Ovary (tissue), 10 donors: Measurements from ENCODE around the gene CDK11A. TPM values are rescaled to one million over a fixed set of nuclear protein-coding genes. Genes with fewer than 3 reads are reported as not detected.
"Not testable (repeated sequence)": the region's sequence is repeated elsewhere in the genome, so short reads cannot be mapped to it uniquely, and the experiment has no call there.

Source experiments
- DNase-seq, 5 donors: peaks; one replicate each; pipeline ENCODE4 v3.0.0-alpha.2; 2019 to 2020
- H3K27ac ChIP-seq, 2 donors: fragments of 200-600 bp; one replicate each; pipeline versions ENCODE4 v1.5.1 to v1.8.0; 2019 to 2022
- H3K27me3 ChIP-seq: fragments of 200-600 bp; one replicate; pipeline ENCODE4 v1.8.0; 2022
- H3K36me3 ChIP-seq: fragments of 200-600 bp; sonication (generic); one replicate; pipeline ENCODE4 v1.5.1; 2019
- H3K4me1 ChIP-seq: one replicate; pipeline ENCODE4 v1.8.1; 2013; ENCODE audit warnings: mild to moderate bottlenecking, moderate library complexity; ENCODE audit not compliant: insufficient read depth
- H3K4me3 ChIP-seq: fragments of 200-600 bp; sonication (generic); one replicate; pipeline ENCODE4 v1.5.1; 2017
- H3K9me3 ChIP-seq, 2 donors: fragments of 200-600 bp in 1 of 2; sonication (generic) in 1 of 2; one replicate each; pipeline versions ENCODE4 v1.5.1 to v1.8.1; 2013 to 2019; ENCODE audit warnings: mild to moderate bottlenecking in 1 of 2, moderate library complexity in 1 of 2
- EP300 ChIP-seq: sonication (generic); formaldehyde crosslinking; IDR thresholded peaks from one replicate; pipeline ENCODE4 v1.6.1; 2017; ENCODE audit warnings: antibody characterized with exemption
- POLR2A ChIP-seq: fragments of 450-650 bp; IDR thresholded peaks from one replicate; pipeline ENCODE4 v1.6.1; 2017; ENCODE audit warnings: antibody characterized with exemption, mild to moderate bottlenecking, moderate library complexity
- WGBS, 3 donors: extraction: QIAGEN DNeasy Blood & Tissue Kit in 1 of 3; methylation state at CpG; one replicate each; pipeline versions ENCODE4 v1.1.5 to v1.1.7; 2013 to 2017; 5-methylcytosine and 5-hydroxymethylcytosine counted together
- intact Hi-C, 4 donors: fragments of 100-400 bp; cut with DNase I; formaldehyde crosslinking; loops; one replicate each; pipeline versions ENCODE4 v1.11.0 to v1.15.1; 2022 to 2023
- long read RNA-seq, 3 donors: library from polyadenylated mRNA in 2 of 3; unstranded in 2 of 3; transcript quantifications; one replicate each; pipeline ENCODE4 v2.0.0 and lab custom pipeline, GENCODE V29; 2021 to 2026
- polyA plus RNA-seq, 2 donors: library from polyadenylated mRNA; stranded (reverse); fragments of 200-250 nt in 1 of 2; fragments of 350-450 nt in 1 of 2; fragmentation: Illumina TruSeq in 1 of 2; extraction: RNeasy Lipid Tissue Mini Kit (QIAGEN cat#74804) in 1 of 2; gene quantifications; one replicate each; pipeline ENCODE4 v1.2.3, GENCODE V29; 2013 to 2014
- total RNA-seq, 7 donors: library from RNA; depleted of rRNA in 2 of 7; stranded (reverse); fragments of >200 nt in 2 of 7; fragmentation: NEBNext Ultra II Directional in 3 of 7; extraction: Animal tissue kit (Norgen Biotek cat#: 25700) in 3 of 7; gene quantifications; one replicate each; pipeline versions ENCODE4 v1.1.0 to v1.2.4, GENCODE V29; 2016 to 2023
- TF ChIP-seq, protein P1 (sequence below), 3 donors: fragments of 450-650 bp in 2 of 3; fragments of 200-600 bp in 1 of 3; IDR thresholded peaks; one replicate each; pipeline versions ENCODE4 v1.5.1 to v1.8.0; 2016 to 2022; ENCODE audit warnings: antibody characterized with exemption in 3 of 3, mild to moderate bottlenecking in 1 of 3
- donor health status: DM: no; HTN: no; CAD: no; lungs with moderate emphysema.
- donor health status: DM: no; HTN: no; CAD: no.
- donor health status: Bipolar disorder and iron deficiency.
- donor health status: DM: yes; HTN: yes; CAD: no.
- donor health status: DM: no; HTN: no; CAD: no.
- donor health status: DM: yes; HTN: yes; CAD: no.

CDK11A gene
- total RNA-seq = 10 to 100 TPM; 20.9 to 51.3 (median 31.1) TPM
- 10 to 100 TPM; 16.7 to 21.6 TPM for polyA plus RNA-seq
- long read RNA-seq, donor 1, partial matches to known transcripts = 14 of 28 reads
- long read RNA-seq, donor 1, other reads (novel, unspliced or antisense) = 14 of 28 reads
- long read RNA-seq, donor 2, partial matches to known transcripts = 26 of 28 reads
- long read RNA-seq, donor 2, other reads (novel, unspliced or antisense) = 0 of 28 reads
- long read RNA-seq, donor 3, partial matches to known transcripts = 2 of 4 reads
- long read RNA-seq, donor 3, other reads (novel, unspliced or antisense) = 2 of 4 reads

DNA sequence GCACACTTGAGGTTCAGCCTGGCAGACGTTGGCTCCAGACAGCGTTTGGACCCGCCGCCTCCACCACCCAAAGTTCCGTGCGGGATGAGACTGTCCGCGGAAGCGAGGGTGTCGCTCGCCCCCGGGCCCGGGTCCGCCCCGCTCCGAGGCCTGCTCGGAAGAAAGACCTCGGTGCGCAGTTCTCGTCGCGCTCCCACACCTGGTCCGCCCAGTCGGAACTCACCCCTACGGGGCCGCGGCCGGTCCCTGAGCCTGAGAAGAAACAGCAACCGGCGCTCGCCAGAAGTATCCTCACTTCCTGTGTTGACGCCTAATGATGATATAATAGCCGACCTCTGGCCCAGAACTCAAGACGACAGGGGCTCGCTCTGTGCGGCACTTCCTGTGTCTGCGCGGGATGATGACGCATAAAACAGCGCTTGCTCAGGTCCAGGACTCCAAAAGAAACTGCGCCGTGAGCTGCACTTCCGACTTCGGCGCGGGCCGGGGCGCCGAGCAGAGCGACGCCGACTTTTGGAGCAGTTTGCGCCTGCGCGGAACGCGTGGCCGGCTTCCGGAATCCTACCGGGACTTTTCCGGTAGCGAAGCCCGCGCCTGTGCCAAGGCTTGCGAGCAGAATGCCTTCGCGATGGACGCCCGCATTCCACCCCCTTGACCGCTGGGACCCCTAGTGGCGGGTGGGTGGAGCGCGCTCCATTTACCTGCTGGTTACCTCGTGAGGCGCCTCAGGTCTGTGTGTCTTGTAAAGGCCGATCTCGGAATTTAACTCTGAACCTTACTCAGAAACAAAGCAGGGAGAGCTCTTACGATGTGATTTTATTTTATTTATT lies at the start of gene CDK11A:
CDK11A (minus strand) TSS at position 323 of the 830 bp plus-strand sequence. CDS start 1,539 bp downstream, outside the sequence.
- intact Hi-C loops, H3K4me1 ChIP-seq, H3K27me3 ChIP-seq, H3K36me3 ChIP-seq, H3K9me3 ChIP-seq: not testable (repeated sequence)
- peak within 1 kb of the TSS; percentile 71 for H3K4me3 ChIP-seq
- peak; percentile 69 for TF ChIP-seq POLR2A
- TF ChIP-seq, protein P1, sequence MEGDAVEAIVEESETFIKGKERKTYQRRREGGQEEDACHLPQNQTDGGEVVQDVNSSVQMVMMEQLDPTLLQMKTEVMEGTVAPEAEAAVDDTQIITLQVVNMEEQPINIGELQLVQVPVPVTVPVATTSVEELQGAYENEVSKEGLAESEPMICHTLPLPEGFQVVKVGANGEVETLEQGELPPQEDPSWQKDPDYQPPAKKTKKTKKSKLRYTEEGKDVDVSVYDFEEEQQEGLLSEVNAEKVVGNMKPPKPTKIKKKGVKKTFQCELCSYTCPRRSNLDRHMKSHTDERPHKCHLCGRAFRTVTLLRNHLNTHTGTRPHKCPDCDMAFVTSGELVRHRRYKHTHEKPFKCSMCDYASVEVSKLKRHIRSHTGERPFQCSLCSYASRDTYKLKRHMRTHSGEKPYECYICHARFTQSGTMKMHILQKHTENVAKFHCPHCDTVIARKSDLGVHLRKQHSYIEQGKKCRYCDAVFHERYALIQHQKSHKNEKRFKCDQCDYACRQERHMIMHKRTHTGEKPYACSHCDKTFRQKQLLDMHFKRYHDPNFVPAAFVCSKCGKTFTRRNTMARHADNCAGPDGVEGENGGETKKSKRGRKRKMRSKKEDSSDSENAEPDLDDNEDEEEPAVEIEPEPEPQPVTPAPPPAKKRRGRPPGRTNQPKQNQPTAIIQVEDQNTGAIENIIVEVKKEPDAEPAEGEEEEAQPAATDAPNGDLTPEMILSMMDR (IDR thresholded peaks at IDR 0.05) = peak in 2 of 3 donors; percentile 49 to 56
- peak; percentile 96 to 99 (median 97) for DNase-seq
- H3K27ac ChIP-seq = peak within 1 kb of the TSS; percentile 34 to 73
- WGBS, 3 donors = 0% methylated on average over 33 to 50 of the region's 78 CpGs

- TF ChIP-seq POLR2A (no peak), EP300 (no peak)
- TF ChIP-seq, protein P1 (IDR thresholded peaks at IDR 0.05) = no peak
- H3K4me1 ChIP-seq = peaks cover 16% of the 10 kb centered on the region
- no peak for DNase-seq
- H3K9me3 ChIP-seq = peaks cover 0 to 3% of the 10 kb centered on the region in 2 donors
- 92 to 94% (median 92%) methylated on average over 4 of the region's 4 CpGs for WGBS, 3 donors
- H3K27ac ChIP-seq = no peak overlapping the region
- H3K36me3 ChIP-seq = no peaks in the 10 kb centered on the region
- intact Hi-C loops = no loop called here
- no peaks in the 10 kb centered on the region for H3K27me3 ChIP-seq
- H3K4me3 ChIP-seq = no peak overlapping the region
These were observed 49.7 kb upstream of the CDK11A start for GRCh38 chr1:1773874-1774273.

GRCh38 chr1:1771096-1771495 lies 46.9 kb upstream of the CDK11A start:
- Histone ChIP-seq H3K27ac (no peak overlapping the region), H3K4me3 (no peak overlapping the region), H3K4me1 (peaks cover 15% of the 10 kb centered on the region), H3K36me3 (no peaks in the 10 kb centered on the region), H3K27me3 (no peaks in the 10 kb centered on the region), H3K9me3 (peaks cover 0 to 3% of the 10 kb centered on the region in 2 donors)
- WGBS, 3 donors = 96 to 98% (median 97%) methylated on average over 3 of the region's 3 CpGs
- intact Hi-C loops = no loop called here
- TF ChIP-seq POLR2A = no peak
- no peak for TF ChIP-seq EP300
- TF ChIP-seq, protein P1 (IDR thresholded peaks at IDR 0.05) = no peak
- DNase-seq = no peak

DNA sequence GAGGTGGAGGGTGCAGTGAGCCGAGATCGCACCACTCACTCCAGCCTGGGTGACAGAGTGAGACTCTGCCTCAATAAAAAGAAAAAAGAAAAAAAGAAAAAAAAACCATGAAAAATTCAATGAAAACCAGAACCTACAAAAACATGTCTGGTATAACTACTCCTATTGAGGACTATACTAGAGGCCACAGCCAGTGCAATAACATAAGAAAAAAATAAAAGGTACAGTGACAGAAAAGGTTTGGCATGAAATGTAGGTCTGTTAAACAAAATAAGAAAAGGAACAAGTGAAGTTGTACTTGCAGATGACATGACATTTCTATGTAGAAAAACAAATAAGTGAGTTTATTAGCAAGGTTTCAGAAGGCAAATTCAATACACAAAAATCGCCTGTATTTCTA lies 45.9 kb upstream of the CDK11A start:
- intact Hi-C loops = no loop called here
- no peak overlapping the region for H3K27ac ChIP-seq
- peaks cover 7% of the 10 kb centered on the region for H3K4me1 ChIP-seq
- H3K36me3 ChIP-seq = no peaks in the 10 kb centered on the region
- H3K4me3 ChIP-seq = no peak overlapping the region
- no peaks in the 10 kb centered on the region for H3K27me3 ChIP-seq
- TF ChIP-seq POLR2A (no peak), EP300 (no peak)
- TF ChIP-seq, protein P1 (IDR thresholded peaks at IDR 0.05) = no peak
- DNase-seq = no peak
- 97 to 98% (median 98%) methylated on average over 3 of the region's 3 CpGs for WGBS, 3 donors
- H3K9me3 ChIP-seq = peaks cover 0 to 3% of the 10 kb centered on the region in 2 donors
